PC-3 (cell line): ENCODE results near the gene DOLK.

ENCODE experiments used
- EZH2 ChIP-seq: fragments of 300-600 bp; sonication (generic); IDR thresholded peaks from one replicate; pipeline ENCODE4 v1.6.1; 2017; ENCODE audit warnings: antibody characterized with exemption, mild to moderate bottlenecking, low read length; ENCODE audit not compliant: unreplicated experiment
- TF ChIP-seq, protein P1 (sequence below): fragments of 300-600 bp; sonication (generic); conservative IDR thresholded peaks from 2 replicates; pipeline ENCODE4 v1.5.1; 2017; ENCODE audit warnings: antibody characterized with exemption, low read depth, mild to moderate bottlenecking, low read length

- TF ChIP-seq, protein P1, sequence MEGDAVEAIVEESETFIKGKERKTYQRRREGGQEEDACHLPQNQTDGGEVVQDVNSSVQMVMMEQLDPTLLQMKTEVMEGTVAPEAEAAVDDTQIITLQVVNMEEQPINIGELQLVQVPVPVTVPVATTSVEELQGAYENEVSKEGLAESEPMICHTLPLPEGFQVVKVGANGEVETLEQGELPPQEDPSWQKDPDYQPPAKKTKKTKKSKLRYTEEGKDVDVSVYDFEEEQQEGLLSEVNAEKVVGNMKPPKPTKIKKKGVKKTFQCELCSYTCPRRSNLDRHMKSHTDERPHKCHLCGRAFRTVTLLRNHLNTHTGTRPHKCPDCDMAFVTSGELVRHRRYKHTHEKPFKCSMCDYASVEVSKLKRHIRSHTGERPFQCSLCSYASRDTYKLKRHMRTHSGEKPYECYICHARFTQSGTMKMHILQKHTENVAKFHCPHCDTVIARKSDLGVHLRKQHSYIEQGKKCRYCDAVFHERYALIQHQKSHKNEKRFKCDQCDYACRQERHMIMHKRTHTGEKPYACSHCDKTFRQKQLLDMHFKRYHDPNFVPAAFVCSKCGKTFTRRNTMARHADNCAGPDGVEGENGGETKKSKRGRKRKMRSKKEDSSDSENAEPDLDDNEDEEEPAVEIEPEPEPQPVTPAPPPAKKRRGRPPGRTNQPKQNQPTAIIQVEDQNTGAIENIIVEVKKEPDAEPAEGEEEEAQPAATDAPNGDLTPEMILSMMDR, result no peak
- TF ChIP-seq EZH2, result no peak
These were observed 30.1 kb downstream of the DOLK start for GRCh38 chr9:128917151-128917849.
